Measurements from ENCODE around the gene ZNF846. TPM values are rescaled to one million over a fixed set of nuclear protein-coding genes. Genes with fewer than 3 reads are reported as not detected.
"Not testable (repeated sequence)": the region's sequence is repeated elsewhere in the genome, so short reads cannot be mapped to it uniquely, and the experiment has no call there.

The ZNF846 gene
- polyA plus RNA-seq, 1 donor (not counting 4 experiments of a cell fraction or from before 2014, with no cell fraction given) = 8.9 TPM

DNA sequence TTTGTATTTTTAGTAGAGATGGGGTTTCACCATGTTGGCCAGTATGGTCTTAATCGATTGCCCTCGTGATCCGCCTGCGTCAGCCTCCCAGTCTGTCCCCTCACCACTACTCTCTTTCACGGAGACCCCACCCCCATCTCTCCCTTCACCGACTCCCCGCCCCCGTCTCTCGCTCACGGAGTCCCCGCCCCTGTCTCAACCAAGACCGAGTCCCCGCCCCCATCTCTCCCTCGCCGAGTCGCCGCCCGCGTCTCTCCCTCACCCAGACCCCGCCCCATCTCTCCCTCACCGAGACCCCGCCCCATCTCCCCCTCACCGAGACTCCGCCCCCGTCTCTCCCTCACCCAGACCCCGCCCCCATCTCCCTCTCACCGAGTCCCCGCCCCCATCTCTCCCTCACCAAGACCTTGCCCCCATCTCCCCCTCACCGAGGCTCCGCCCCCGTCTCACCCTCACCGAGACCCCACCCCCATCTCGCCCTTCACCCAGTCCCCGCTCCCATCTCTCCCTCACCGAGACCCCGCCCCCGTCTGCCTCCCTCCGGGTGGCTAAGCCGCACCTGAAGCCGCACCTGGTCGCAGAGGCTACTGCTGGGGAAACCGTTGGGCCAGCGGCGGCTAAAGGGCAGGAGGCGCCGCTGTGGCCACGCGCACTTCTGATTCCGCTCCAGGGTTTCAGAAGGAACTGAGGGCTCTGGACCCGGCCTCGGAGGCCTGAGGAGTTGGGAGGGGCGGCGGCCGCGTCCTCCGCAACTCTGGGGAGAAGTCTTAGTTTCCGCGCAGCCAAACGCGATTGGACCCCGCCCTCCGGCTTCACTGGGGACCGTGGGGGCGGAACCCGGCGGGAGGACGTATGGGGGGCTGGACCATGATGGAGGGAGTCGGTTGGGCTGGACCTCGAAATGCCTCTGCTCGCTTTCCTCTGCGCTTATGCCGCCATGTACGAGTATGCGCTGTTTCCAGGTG lies 17.1 kb upstream of the ZNF846 start:
- Histone ChIP-seq H3K4me3 (ENCODE audit: control insufficient read depth in 2 of 3, extremely low read depth in 1 of 3, insufficient read depth in 2 of 3, low read depth in 1 of 3, low read length in 3 of 3) (peak overlapping the region; percentile 64 to 79 (median 75)), H3K79me2 (ENCODE audit: control insufficient read depth, insufficient read depth, low read length) (no peaks in the 10 kb centered on the region), H3K9me3 (ENCODE audit: control insufficient read depth, low read depth, low read length) (no peaks in the 10 kb centered on the region), H2AFZ (ENCODE audit: control insufficient read depth, low read length) (peak overlapping the region; percentile 79), H3K4me1 (ENCODE audit: control insufficient read depth, extremely low read depth, insufficient read depth, low read length) (peaks cover 2% of the 10 kb centered on the region), H3K36me3 (ENCODE audit: control insufficient read depth in 2 of 2, extremely low read depth in 1 of 2, insufficient read depth in 2 of 2, low read length in 2 of 2) (no peaks in the 10 kb centered on the region), H3K4me2 (ENCODE audit: control insufficient read depth, extremely low read depth, insufficient read depth, low read depth, low read length) (peak overlapping the region; percentile 81), H3K27ac (ENCODE audit: control insufficient read depth, insufficient read depth, low read length) (peak overlapping the region; percentile 71), H3K9me1 (ENCODE audit: control insufficient read depth, extremely low read depth, insufficient read depth, low read length) (no peaks in the 10 kb centered on the region), H4K20me1 (ENCODE audit: control insufficient read depth, extremely low read depth, insufficient read depth, low read length) (no peaks in the 10 kb centered on the region), H3K9ac (ENCODE audit: control insufficient read depth, extremely low read depth, insufficient read depth, low read length) (peak overlapping the region; percentile 77), H3K27me3 (ENCODE audit: control insufficient read depth, extremely low read depth, insufficient read depth, low read length) (no peaks in the 10 kb centered on the region)
- peak; percentile 9 for FAIRE-seq
- dilution Hi-C loops (cut with MboI; ENCODE audit: extremely low pct_ligation_motif_present, low sequenced_read_pairs) = no loop called here
- DNase-seq (ENCODE audit: low read depth, low spot score) = peak; percentile 97
- TF ChIP-seq EZH2 (IDR thresholded peaks at IDR 0.05; ENCODE audit: low read length) (no peak), CTCF (optimal IDR thresholded peaks at IDR 0.05 in 1 of 3, IDR thresholded peaks at IDR 0.05 in 1 of 3, conservative IDR thresholded peaks at IDR 0.05 in 1 of 3; ENCODE audit: extremely low read depth in 1 of 3, insufficient read depth in 2 of 3, low read length in 3 of 3) (no peak)

- H3K27me3 ChIP-seq (ENCODE audit: control insufficient read depth, extremely low read depth, insufficient read depth, low read length); H3K4me3 ChIP-seq (ENCODE audit: control insufficient read depth in 2 of 3, extremely low read depth in 1 of 3, insufficient read depth in 2 of 3, low read depth in 1 of 3, low read length in 3 of 3); DNase-seq (ENCODE audit: low read depth, low spot score); H3K27ac ChIP-seq (ENCODE audit: control insufficient read depth, insufficient read depth, low read length); H3K9ac ChIP-seq (ENCODE audit: control insufficient read depth, extremely low read depth, insufficient read depth, low read length); H3K9me3 ChIP-seq (ENCODE audit: control insufficient read depth, low read depth, low read length); H3K36me3 ChIP-seq (ENCODE audit: control insufficient read depth in 2 of 2, extremely low read depth in 1 of 2, insufficient read depth in 2 of 2, low read length in 2 of 2); H3K9me1 ChIP-seq (ENCODE audit: control insufficient read depth, extremely low read depth, insufficient read depth, low read length); H3K79me2 ChIP-seq (ENCODE audit: control insufficient read depth, insufficient read depth, low read length); H4K20me1 ChIP-seq (ENCODE audit: control insufficient read depth, extremely low read depth, insufficient read depth, low read length); H3K4me1 ChIP-seq (ENCODE audit: control insufficient read depth, extremely low read depth, insufficient read depth, low read length); H3K4me2 ChIP-seq (ENCODE audit: control insufficient read depth, extremely low read depth, insufficient read depth, low read depth, low read length); dilution Hi-C loops (cut with MboI; ENCODE audit: extremely low pct_ligation_motif_present, low sequenced_read_pairs); FAIRE-seq; H2AFZ ChIP-seq (ENCODE audit: control insufficient read depth, low read length): not testable (repeated sequence)
Observed at GRCh38 chr19:9784163-9784496, 15.6 kb upstream of the ZNF846 start.
